ENCODE measurements around the gene EXOC4. TPM values are rescaled to one million over a fixed set of nuclear protein-coding genes. Genes with fewer than 3 reads are reported as not detected.

EXOC4 gene
- total RNA-seq, 4 donors from 2014 or later = 60.0 to 187 (median 80.1) TPM

- Histone ChIP-seq H3K4me3 (no peak overlapping the region), H3K4me1 (no peaks in the 10 kb centered on the region), H3K9me3 (no peaks in the 10 kb centered on the region), H3K36me3 (peaks cover under 1% of the 10 kb centered on the region), H3K27me3 (no peaks in the 10 kb centered on the region), H3K27ac (no peak overlapping the region)
- WGBS = 92% methylated on average over 3 of the region's 3 CpGs
- DNase-seq (ENCODE audit: low spot score in 2 of 2) = no peak
- no peak for TF ChIP-seq EP300 (IDR thresholded peaks at IDR 0.05)
- TF ChIP-seq POLR2AphosphoS5 (IDR thresholded peaks at IDR 0.05) = no peak
- no peak for TF ChIP-seq POLR2A (IDR thresholded peaks at IDR 0.05)
- no peak for TF ChIP-seq CTCF (IDR thresholded peaks at IDR 0.05)
These were observed 372.2 kb downstream of the EXOC4 start for GRCh38 chr7:133625046-133625445.

GRCh38 chr7:133629701-133630100 is 376.8 kb downstream of the EXOC4 start:
- WGBS = 68% methylated on average over 5 of the region's 5 CpGs
- Histone ChIP-seq H3K4me1 (peaks cover 12% of the 10 kb centered on the region), H3K4me3 (no peak overlapping the region), H3K36me3 (peaks cover 14% of the 10 kb centered on the region), H3K27me3 (no peaks in the 10 kb centered on the region), H3K9me3 (no peaks in the 10 kb centered on the region), H3K27ac (no peak overlapping the region)
- TF ChIP-seq POLR2AphosphoS5 (IDR thresholded peaks at IDR 0.05) = no peak
- no peak for TF ChIP-seq EP300 (IDR thresholded peaks at IDR 0.05)
- no peak for TF ChIP-seq POLR2A (IDR thresholded peaks at IDR 0.05)
- no peak for TF ChIP-seq CTCF (IDR thresholded peaks at IDR 0.05)
- DNase-seq (ENCODE audit: low spot score in 2 of 2) = no peak

GRCh38 chr7:133633055-133633454 is 380.2 kb downstream of the EXOC4 start:
- no peak for DNase-seq (ENCODE audit: low spot score in 2 of 2)
- H3K4me3 ChIP-seq = no peak overlapping the region
- H3K27ac ChIP-seq = no peak overlapping the region

GRCh38 chr7:133635541-133635940 is 382.7 kb downstream of the EXOC4 start:
- no peak overlapping the region for H3K27ac ChIP-seq
- H3K4me3 ChIP-seq = no peak overlapping the region
- WGBS = 91% methylated on average over 1 of the region's 1 CpG
- H3K4me1 ChIP-seq = peaks cover 12% of the 10 kb centered on the region
- H3K27me3 ChIP-seq = no peaks in the 10 kb centered on the region
- DNase-seq (ENCODE audit: low spot score in 2 of 2) = no peak
- TF ChIP-seq CTCF (IDR thresholded peaks at IDR 0.05) (no peak), POLR2AphosphoS5 (IDR thresholded peaks at IDR 0.05) (no peak), POLR2A (IDR thresholded peaks at IDR 0.05) (no peak), EP300 (IDR thresholded peaks at IDR 0.05) (no peak)
- no peaks in the 10 kb centered on the region for H3K9me3 ChIP-seq
- peaks cover 8% of the 10 kb centered on the region for H3K36me3 ChIP-seq

More at GRCh38 chr7:133633055-133633454, 380.2 kb downstream of the EXOC4 start:
- TF ChIP-seq POLR2A (IDR thresholded peaks at IDR 0.05) (no peak), EP300 (IDR thresholded peaks at IDR 0.05) (no peak)
- Histone ChIP-seq H3K27me3 (no peaks in the 10 kb centered on the region), H3K36me3 (peaks cover 14% of the 10 kb centered on the region), H3K4me1 (peaks cover 12% of the 10 kb centered on the region), H3K9me3 (no peaks in the 10 kb centered on the region)
- WGBS = 27% methylated on average over 2 of the region's 2 CpGs

- Histone ChIP-seq H3K36me3 (no peaks in the 10 kb centered on the region), H3K27me3 (no peaks in the 10 kb centered on the region), H3K4me1 (peaks cover under 1% of the 10 kb centered on the region), H3K4me3 (no peak overlapping the region), H3K9me3 (no peaks in the 10 kb centered on the region), H3K27ac (no peak overlapping the region)
- no peak for DNase-seq (ENCODE audit: low spot score in 2 of 2)
- 97% methylated on average over 5 of the region's 5 CpGs for WGBS
- no peak for TF ChIP-seq POLR2A (IDR thresholded peaks at IDR 0.05)
- TF ChIP-seq CTCF (IDR thresholded peaks at IDR 0.05) = no peak
- TF ChIP-seq POLR2AphosphoS5 (IDR thresholded peaks at IDR 0.05) = no peak
- no peak for TF ChIP-seq EP300 (IDR thresholded peaks at IDR 0.05)
These were observed 386.0 kb downstream of the EXOC4 start for GRCh38 chr7:133638857-133639256.

- no peaks in the 10 kb centered on the region for H3K36me3 ChIP-seq
- H3K9me3 ChIP-seq = no peaks in the 10 kb centered on the region
- WGBS = 87% methylated on average over 2 of the region's 2 CpGs
These were observed 388.6 kb downstream of the EXOC4 start for GRCh38 chr7:133641436-133641835.

More at GRCh38 chr7:133641436-133641835, 388.6 kb downstream of the EXOC4 start:
- Histone ChIP-seq H3K4me3 (no peak overlapping the region), H3K27me3 (no peaks in the 10 kb centered on the region), H3K4me1 (peaks cover 8% of the 10 kb centered on the region), H3K27ac (no peak overlapping the region)
- DNase-seq (ENCODE audit: low spot score in 2 of 2) = no peak
- TF ChIP-seq POLR2AphosphoS5 (IDR thresholded peaks at IDR 0.05) (no peak), POLR2A (IDR thresholded peaks at IDR 0.05) (no peak), EP300 (IDR thresholded peaks at IDR 0.05) (no peak), CTCF (IDR thresholded peaks at IDR 0.05) (no peak)
